ENCODE results near the gene CGNL1.

CGNL1 gene

DNA sequence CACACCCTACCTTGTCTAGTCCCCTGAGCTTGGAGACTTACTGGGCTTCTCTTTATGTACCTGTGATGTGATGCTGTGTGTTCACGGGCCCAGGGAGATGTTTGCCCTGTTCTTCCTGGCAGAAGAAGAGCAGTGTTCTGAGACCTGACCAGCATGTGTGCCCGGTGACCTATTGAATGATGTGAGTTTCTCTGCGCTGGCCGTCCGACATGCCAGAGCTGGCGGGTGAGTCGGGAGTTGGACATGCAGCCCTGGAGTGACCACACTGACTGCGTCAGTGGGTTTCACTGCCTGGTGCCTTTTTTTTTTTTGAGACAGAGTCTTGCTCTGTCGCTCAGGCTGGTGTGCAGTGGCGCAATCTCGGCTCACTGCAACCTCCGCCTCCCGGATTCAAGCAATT lies 42.3 kb downstream of the CGNL1 start:
- no peak for TF ChIP-seq CTCF (IDR thresholded peaks at IDR 0.05; ENCODE audit: borderline replicate concordance, insufficient read depth, low read depth, low read length)
- no peak overlapping the region for H3K4me3 ChIP-seq (ENCODE audit: low read depth, low read length)

DNA sequence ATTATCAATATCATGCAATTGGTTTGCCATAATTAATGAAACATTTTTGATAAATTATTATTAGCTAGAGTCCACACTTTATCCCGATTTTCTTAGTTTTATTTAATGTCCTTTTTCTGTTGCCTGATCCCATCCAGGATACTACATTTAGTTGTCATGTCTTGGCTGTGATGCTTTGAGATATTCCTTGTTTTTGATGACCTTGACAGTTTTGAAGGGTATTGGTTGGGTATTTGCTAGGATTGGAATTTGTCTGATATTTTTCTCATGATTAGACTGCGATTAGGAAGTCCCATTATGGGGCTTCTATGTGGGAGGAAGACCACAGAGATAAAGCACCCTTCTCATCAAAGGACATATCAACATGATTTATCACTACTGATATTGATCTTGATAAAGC lies 43.0 kb downstream of the CGNL1 start:
- no peak for TF ChIP-seq CTCF (IDR thresholded peaks at IDR 0.05; ENCODE audit: borderline replicate concordance, insufficient read depth, low read depth, low read length)

DNA sequence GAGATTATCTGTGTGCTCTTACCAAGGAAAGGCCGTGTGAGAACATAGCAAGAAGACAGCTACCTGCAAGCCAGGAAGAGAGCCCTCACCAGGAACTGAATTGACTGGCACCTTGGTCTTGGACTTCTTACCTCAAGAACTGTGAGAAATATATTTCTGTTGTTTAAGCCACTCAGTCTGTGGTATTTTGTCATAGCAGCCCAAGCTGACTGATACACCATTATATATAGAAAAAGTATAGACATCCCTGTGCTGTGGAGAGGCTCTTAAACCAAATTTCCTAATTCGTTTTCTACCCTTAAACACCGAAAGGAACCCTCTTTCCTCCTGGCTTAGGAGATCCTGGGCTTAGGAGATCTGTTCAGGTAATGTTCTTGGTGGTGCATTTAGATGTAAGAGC lies 44.8 kb downstream of the CGNL1 start:
- TF ChIP-seq CTCF (IDR thresholded peaks at IDR 0.05; ENCODE audit: borderline replicate concordance, insufficient read depth, low read depth, low read length), result no peak
- H3K4me3 ChIP-seq (ENCODE audit: low read depth, low read length), result no peak overlapping the region

More for the DNA sequence above, 43.0 kb downstream of the CGNL1 start:
- H3K4me3 ChIP-seq (ENCODE audit: low read depth, low read length), result no peak overlapping the region

GRCh38 chr15:57421551-57421950 lies 45.2 kb downstream of the CGNL1 start:
- H3K4me3 ChIP-seq (ENCODE audit: low read depth, low read length), result no peak overlapping the region
- no peak for TF ChIP-seq CTCF (IDR thresholded peaks at IDR 0.05; ENCODE audit: borderline replicate concordance, insufficient read depth, low read depth, low read length)

DNA sequence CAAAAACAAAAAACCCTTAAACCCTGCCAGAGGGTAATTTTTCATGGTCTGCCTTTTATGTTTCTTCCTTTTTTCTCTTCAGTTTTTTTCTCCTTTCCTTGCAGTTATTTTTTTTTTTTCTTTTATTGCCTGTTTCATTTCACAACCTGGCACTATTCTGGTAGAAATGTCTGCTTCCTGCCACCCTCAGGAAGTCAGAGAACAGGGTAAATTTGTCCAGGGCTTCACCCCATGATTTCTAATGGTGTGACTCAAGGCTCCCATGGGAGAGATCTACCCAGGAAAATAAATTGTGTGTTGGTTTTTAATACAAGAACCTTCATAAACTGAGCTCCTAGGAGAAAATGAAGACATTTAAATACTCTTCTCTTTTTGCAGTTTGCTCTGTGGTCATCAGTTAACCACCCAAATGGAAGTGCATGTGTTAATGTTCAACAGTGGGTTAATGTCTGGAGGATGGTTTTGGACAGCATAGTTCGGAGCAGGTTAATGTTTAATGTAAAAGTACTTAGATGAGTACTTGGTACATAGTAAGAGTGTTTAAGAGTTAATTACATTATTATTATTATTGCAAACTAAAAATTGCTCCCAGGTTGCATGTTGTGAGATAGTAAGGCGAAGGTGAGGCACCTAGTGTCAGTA lies 45.9 kb downstream of the CGNL1 start:
- TF ChIP-seq CTCF (IDR thresholded peaks at IDR 0.05; ENCODE audit: borderline replicate concordance, insufficient read depth, low read depth, low read length), result no peak
- H3K4me3 ChIP-seq (ENCODE audit: low read depth, low read length), result no peak overlapping the region

DNA sequence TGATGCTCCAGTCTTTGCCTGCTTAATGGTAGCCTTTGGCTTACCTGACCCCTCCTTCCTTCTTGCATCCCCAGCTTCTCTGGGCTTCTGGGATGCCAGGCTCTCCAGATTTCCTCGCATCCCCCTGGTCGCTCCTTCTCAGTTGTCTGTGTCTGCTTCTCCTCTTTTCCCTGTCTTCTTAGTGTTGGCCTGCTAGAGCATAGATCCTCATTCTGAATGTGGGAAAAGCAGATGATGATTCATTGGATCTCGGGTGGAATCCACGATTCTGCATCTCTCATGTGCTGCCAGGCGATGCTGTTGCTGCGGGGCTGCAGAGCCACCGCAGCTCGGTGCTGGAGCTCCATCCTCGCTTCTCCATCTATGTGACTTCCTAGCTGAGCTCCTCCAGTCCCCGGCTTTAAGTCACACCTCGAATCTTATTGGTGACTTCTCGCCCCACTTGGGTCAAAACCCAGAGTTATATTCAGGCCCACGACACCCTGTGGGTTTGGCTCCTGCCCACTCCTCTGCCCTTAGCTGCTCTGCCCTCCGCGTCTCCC lies 47.4 kb downstream of the CGNL1 start:
- no peak for TF ChIP-seq CTCF (IDR thresholded peaks at IDR 0.05; ENCODE audit: borderline replicate concordance, insufficient read depth, low read depth, low read length)
- no peak overlapping the region for H3K4me3 ChIP-seq (ENCODE audit: low read depth, low read length)
